NCI-H526 (cell line): ENCODE results near the gene SGSM1.
"Not testable (repeated sequence)": the region's sequence is repeated elsewhere in the genome, so short reads cannot be mapped to it uniquely, and the experiment has no call there.

ENCODE experiments used
- DNase-seq, 2 experiments: peaks; one replicate each; lab custom pipeline; 2025; lab: John Stamatoyannopoulos, UW

SGSM1 gene

GRCh38 chr22:24894998-24895397 lies 89.0 kb downstream of the SGSM1 start:
- DNase-seq: peak in 1 of 2 experiments; percentile 9

- DNase-seq: peak in 1 of 2 experiments; percentile 4
Measured at GRCh38 chr22:24901448-24901847, 95.4 kb downstream of the SGSM1 start.

DNA sequence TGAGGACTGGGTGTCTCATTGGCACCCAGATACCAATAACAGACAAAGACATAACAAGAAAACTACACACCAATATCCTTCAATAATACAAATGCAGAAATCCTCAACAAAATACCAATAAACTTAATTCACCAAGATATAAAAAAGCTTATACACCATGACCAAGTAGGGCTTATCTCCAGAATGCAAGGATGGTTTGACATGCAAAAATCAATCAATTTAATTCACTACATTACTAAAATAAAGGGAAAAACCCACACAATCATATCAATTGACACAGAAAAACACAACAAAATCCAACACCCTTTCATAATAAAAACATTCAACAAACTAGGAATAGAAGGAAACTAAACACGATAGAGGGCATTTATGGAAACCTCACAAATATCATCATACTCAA lies 99.9 kb downstream of the SGSM1 start:
- no peak for DNase-seq

GRCh38 chr22:24907101-24907500 lies 101.1 kb downstream of the SGSM1 start:
- not testable (repeated sequence) for DNase-seq

DNA sequence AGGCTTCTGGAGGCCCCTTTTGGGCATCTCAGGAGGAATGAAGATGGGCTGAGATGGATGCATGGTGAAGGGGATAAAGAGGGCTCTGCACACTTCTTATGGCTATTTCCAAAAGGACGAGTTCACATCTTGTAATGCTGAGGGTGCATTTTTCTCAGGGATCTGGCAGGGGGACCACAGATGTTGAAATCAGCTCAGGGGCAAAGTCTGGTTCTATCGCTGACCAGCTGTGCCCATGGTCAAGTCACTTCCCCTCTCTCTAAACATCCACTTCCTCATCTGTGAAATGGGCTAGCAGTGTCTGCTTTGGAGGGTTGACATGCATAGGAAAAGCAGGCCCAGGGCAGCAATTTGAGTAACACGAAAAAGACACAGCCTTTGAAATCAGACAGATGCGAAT lies 114.0 kb downstream of the SGSM1 start:
- DNase-seq: no peak

DNA sequence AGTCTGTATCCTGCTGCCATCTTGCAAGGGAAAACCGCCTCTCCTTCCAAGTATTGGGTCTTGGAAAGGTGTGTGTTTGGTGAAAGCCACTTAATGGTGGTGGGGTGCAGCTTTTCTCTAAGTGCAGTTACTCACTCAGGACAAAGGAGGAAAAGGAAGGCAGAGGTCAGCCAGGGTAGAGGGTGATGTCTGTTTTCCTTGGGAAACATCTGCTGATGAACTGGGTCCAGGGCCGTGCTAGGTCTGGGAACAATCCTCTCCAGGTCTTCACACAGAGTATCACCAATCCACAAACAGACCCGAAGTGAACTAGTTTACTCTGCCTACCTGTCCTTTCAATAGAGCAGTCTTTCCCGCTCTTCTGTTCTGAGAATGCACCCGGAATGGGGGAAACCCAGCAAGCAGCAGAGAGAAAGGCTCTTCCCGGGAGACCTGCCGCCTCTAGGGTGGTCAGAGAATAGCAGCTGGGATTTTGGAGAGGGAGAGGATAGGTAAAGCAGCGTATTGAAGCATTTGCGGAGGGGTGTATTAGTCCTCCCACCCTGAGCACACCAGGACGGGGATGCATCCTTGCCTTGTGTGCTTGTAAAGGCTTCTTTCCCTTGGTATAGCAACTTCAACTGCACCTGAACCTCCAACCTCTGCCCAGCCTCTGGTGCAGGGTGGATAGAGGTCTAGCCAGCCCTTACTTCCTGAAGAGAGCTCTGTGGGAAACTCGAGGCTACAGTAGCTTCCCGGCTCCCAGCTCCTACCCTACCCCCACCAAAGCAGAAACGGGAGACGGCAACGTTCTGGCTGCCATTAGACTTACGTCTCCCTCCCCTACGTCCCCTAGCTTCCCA lies 119.8 kb downstream of the SGSM1 start:
- DNase-seq: no peak

GRCh38 chr22:24926428-24926725 lies 120.4 kb downstream of the SGSM1 start:
- no peak for DNase-seq

DNA sequence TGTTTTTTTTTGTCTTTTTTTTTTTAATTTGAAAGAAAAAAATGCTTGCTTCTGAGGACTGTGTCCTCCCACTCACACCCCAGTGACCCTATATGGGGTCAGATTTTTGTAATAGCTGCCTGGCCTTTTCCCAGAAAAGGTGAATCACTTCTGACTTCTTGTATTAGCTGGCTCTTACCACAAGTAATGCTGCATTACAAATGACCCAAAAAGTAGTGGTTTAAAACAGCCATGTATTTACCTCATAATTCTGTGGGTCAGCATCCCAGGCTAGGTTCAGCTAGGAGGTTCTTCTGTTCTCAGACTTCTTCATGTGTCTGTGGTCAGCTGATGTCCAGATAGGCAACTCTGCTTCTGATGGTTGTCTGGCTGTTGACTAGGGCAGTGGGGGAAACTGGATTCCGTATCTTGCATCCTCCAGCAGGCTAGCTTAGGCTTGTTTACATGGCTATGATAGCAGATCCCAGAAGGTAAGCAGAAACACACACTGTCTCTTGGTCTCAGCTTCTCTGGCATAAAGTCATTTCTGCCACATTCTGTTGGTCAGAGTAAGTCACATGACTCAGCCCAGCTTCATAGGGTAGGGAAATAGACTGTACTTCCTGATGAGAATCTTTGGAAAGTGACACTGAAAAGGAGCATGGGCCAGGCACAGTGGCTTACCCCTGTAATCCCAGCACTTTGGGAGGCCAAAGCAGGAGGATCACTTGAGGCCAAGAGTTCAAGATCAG lies 121.0 kb downstream of the SGSM1 start:
- DNase-seq: no peak

DNA sequence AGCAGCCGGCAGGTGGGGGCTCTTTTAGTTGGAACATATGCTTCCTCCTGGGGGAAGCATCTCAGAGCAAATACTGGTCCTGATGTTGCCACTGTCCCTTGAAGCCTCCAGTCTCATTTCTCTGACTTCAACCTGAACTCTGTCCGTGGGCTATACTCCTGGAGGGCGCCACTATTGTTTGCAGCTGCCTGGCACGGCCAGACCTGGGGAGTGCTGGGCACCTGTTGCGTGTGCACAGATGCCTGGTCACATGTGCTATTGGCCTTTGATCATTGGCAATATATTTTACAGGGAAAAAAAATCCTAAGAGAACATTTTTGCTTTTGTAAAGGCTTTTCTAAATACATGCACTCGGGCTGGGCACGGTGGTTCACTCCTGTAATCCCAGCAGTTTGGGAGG lies 122.3 kb downstream of the SGSM1 start:
- DNase-seq: no peak

DNA sequence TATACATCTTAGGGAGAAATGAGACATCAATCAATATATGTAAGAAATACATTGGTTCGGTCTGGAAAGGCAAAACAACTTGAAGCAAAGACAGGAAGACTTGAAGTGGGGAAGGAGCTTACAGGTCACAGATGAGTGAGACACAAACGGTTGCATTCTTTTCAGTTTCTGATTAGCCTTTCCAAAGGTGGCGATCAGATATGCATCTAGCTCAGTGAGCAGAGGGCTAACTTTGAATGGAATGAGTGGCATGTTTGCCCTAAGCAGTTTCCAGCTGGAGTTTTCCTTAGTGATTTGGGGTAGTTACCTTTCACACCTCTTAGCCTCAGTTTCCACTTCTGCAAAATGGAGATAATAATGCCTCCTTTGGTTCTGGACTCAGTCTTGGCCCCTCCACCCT lies 124.7 kb downstream of the SGSM1 start:
- no peak for DNase-seq

GRCh38 chr22:24935771-24936483 lies 129.9 kb downstream of the SGSM1 start:
- no peak for DNase-seq

DNA sequence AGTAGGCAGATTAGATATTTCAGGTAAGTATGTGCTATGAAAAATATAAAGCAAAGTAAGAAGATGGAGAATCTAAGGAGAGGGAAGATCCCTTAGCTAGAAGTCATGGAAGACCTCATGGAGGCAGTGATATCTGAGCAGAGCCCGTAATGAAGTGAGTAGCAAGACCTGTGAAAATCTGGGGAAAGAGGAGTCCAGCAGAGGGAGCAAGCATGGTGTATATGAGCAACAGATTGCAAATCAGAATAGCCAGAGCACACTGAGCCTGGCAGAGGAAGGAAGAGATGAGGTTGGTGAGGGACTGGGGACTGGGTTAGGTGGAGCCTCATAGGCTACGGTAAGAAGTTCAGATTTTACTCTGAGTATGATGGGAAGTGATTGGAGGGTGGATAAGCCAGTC lies 131.1 kb downstream of the SGSM1 start:
- peak in 1 of 2 experiments; percentile 43 for DNase-seq

DNA sequence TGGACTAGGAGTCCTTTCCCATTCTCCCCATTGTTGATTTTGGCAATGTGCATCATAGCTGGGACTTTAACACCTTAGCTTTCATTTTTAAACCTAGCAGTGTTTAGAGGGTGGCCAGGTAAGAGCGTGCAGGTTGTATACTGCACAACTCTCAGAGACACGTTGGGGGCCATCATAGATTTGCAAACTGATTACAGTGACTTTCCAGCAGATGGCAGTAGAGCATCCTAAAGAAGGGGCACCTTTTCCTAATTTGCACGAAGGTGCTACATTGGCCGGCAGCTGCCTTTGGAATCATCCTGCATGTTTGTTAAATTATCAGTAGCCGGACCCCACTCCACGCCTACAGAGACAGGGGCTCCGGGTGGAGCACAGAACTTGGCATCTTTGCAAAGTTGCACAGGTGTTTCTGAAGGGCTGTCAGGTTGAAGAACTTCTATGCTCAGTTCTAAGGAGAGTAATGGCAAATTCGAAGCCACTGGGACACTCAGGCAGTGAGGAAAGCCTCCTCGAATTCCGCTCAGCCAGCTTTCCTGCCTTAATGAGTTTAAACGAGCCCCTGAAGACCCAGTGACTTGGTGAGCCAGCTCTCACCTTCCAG lies 132.8 kb downstream of the SGSM1 start:
- DNase-seq: peak in 1 of 2 experiments; percentile 68

- DNase-seq: no peak
Measured at GRCh38 chr22:24942301-24942700, 136.3 kb downstream of the SGSM1 start.

DNA sequence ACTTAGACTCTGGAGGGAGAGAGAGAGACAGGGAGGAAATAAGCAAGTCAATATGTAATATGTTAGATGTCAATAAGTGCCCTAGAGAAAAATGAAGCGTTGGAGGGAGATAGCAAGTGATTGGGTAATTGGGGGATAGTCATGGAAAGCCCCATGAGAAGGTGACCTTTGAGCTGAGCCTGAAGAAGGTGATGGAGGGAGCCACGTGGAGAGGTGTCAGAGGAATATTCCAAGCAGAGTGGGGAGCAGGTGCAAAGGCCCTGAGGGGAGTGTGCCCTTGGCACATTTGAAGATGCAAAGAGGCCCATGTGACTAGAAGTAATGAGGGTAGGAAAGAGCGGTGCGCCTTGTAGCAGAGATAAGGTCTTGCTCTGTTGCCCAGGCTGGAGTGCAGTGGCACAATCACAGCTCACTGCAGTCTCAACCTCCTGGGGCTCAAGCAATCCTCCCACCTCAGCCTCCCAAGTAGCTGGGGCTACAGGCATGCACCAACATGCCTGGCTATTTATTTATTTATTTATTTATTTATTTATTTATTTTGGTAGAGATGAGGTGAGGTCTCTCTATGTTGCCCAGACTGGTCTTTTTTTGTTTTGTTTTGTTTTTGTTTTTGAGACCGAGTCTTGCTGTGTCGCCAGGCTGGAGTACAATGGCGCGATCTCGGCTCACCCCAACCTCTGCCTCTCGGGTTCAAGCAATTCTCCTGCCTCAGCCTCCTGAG lies 138.4 kb downstream of the SGSM1 start:
- DNase-seq: no peak

GRCh38 chr22:24945430-24945829 lies 139.4 kb downstream of the SGSM1 start:
- no peak for DNase-seq

- no peak for DNase-seq
Measured at GRCh38 chr22:24947383-24947782, 141.4 kb downstream of the SGSM1 start.

GRCh38 chr22:24947881-24948280 lies 141.9 kb downstream of the SGSM1 start:
- no peak for DNase-seq

- DNase-seq: no peak
Measured at GRCh38 chr22:24948356-24949202, 142.6 kb downstream of the SGSM1 start.

DNA sequence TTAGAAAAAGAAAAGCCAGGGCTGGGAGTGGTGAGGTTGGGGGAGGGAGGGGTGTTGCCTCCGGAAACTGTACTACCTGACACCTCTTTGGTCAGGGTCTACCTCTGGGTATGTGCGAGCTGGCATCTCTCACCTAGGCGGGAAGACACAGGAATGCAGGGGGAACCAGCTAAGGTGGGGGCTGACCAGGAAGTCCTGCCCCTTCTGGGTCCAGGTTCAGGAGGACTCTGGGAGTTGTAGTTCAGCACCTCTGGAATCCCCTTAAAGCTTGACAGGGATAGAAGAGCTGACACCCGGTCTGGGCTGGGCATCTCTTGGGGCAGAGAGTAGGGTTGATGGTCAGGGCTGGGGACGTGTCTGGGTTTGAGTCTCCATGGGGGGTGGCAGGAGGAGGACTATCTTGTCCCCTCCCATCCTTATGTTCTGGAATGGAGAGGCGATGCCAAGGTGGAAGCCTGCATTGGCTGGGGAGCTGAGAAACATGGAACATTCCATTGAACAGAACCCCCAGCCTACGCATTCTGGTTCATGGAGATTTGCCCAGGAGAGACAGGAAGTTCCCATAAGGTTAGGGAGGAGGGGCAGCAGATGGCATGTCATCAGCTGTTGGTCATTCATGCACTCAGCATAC lies 144.4 kb downstream of the SGSM1 start:
- DNase-seq: peak; percentile 33 to 37
